ENCODE results near the gene TBX21.

- no peak for TF ChIP-seq EZH2phosphoT487 (IDR thresholded peaks at IDR 0.05; ENCODE audit: unreplicated experiment)
- TF ChIP-seq CTCF (conservative IDR thresholded peaks at IDR 0.05; ENCODE audit: low read depth in 2 of 2) = no peak
- no peak for TF ChIP-seq ZNF114 (CRISPR knock-in tag; IDR thresholded peaks at IDR 0.05)
- no peak for TF ChIP-seq EZH2 (IDR thresholded peaks at IDR 0.05; ENCODE audit: low read depth, unreplicated experiment)
- no peak for TF ChIP-seq REST (IDR thresholded peaks at IDR 0.05; ENCODE audit: unreplicated experiment)
- TF ChIP-seq CREB1 (CRISPR knock-in tag; IDR thresholded peaks at IDR 0.05; ENCODE audit: low read depth) = no peak
Measured at GRCh38 chr17:47757386-47757785, 24.4 kb downstream of the TBX21 start.
